Osteocyte (in vitro differentiated cells): Measurements from ENCODE around the gene ST3GAL3. TPM values are rescaled to one million over a fixed set of nuclear protein-coding genes. Genes with fewer than 3 reads are reported as not detected.

Source experiments
- DNase-seq: peaks from one replicate; pipeline ENCODE4 v3.0.0; 2021; ENCODE audit warnings: mixed read lengths; ENCODE audit not compliant: unreplicated experiment; ENCODE audit errors: extremely low spot score
- H3K27ac Mint-ChIP-seq: one replicate; pipeline ENCODE4 v1.8.0; 2021; ENCODE audit warnings: mild to moderate bottlenecking, mixed read lengths; ENCODE audit not compliant: unreplicated experiment
- H3K27me3 Mint-ChIP-seq: one replicate; pipeline ENCODE4 v1.8.0; 2021; ENCODE audit warnings: mixed read lengths; ENCODE audit not compliant: unreplicated experiment
- H3K36me3 Mint-ChIP-seq: one replicate; pipeline ENCODE4 v1.8.0; 2021; ENCODE audit warnings: mixed read lengths; ENCODE audit not compliant: unreplicated experiment
- H3K4me1 Mint-ChIP-seq: one replicate; pipeline ENCODE4 v1.8.0; 2021; ENCODE audit warnings: mixed read lengths; ENCODE audit not compliant: unreplicated experiment
- H3K4me3 Mint-ChIP-seq: one replicate; pipeline ENCODE4 v1.8.0; 2021; ENCODE audit warnings: mild to moderate bottlenecking, moderate library complexity, mixed read lengths; ENCODE audit not compliant: unreplicated experiment
- H3K9me3 Mint-ChIP-seq: one replicate; pipeline ENCODE4 v1.8.0; 2021; ENCODE audit warnings: mixed read lengths; ENCODE audit not compliant: unreplicated experiment
- total RNA-seq: library from RNA; stranded (reverse); gene quantifications from 2 replicates; pipeline ENCODE4 v1.2.1, GENCODE V29; 2021
- TF ChIP-seq, protein P1 (sequence below): fragments of 200-600 bp; sonication (generic); IDR thresholded peaks from 2 replicates; pipeline ENCODE4 v1.5.0; 2021; ENCODE audit warnings: antibody characterized with exemption, mild to moderate bottlenecking, moderate library complexity

Gene ST3GAL3
- total RNA-seq, 1 donor from 2014 or later = 26.4 TPM

- TF ChIP-seq, protein P1, sequence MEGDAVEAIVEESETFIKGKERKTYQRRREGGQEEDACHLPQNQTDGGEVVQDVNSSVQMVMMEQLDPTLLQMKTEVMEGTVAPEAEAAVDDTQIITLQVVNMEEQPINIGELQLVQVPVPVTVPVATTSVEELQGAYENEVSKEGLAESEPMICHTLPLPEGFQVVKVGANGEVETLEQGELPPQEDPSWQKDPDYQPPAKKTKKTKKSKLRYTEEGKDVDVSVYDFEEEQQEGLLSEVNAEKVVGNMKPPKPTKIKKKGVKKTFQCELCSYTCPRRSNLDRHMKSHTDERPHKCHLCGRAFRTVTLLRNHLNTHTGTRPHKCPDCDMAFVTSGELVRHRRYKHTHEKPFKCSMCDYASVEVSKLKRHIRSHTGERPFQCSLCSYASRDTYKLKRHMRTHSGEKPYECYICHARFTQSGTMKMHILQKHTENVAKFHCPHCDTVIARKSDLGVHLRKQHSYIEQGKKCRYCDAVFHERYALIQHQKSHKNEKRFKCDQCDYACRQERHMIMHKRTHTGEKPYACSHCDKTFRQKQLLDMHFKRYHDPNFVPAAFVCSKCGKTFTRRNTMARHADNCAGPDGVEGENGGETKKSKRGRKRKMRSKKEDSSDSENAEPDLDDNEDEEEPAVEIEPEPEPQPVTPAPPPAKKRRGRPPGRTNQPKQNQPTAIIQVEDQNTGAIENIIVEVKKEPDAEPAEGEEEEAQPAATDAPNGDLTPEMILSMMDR = no peak
- Mint-ChIP-seq H3K9me3 (no peaks in the 10 kb centered on the region), H3K27me3 (no peaks in the 10 kb centered on the region), H3K36me3 (peaks cover 4% of the 10 kb centered on the region), H3K4me1 (peaks cover 27% of the 10 kb centered on the region), H3K4me3 (peak overlapping the region; percentile 67), H3K27ac (peak overlapping the region; percentile 54)
- DNase-seq = no peak
Observed at GRCh38 chr1:43932786-43933385, 225.6 kb downstream of the ST3GAL3 start.

DNA sequence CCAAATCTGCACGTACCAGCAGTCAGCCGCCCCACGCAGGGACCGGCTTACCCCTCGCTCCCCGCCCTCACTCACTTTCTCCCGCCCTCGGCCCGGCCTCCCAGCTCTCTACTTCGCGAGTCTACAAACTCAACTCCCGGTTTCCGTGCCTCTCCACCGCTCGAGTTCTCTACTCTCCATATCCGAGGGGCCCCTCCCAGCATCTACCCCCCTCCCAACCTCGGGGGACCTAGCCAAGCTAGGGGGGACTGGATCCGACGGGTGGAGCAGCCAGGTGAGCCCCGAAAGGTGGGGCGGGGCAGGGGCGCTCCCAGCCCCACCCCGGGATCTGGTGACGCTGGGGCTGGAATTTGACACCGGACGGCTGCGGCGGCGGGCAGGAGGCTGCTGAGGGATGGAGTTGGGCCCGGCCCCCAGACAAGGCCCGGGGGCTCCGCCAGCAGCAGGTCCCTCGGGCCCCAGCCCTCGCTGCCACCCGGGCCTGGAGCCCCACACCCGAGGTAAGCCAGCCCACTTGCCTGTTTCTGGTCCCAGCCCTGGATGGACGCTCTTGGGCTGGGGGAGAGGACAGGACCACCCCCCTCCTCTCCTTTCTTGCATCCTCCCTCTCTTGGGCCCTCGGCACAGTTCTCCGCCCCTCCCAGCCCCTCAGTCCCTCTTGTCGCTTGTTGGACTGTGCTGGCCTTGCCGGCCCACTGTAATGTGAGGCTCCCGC lies 226.2 kb downstream of the ST3GAL3 start, which contains the start of gene ARTN:
TSS of gene ARTN (plus strand) at position 416 of the 715 bp plus-strand sequence. CDS start 1,856 bp downstream, outside the sequence.
- TF ChIP-seq, protein P1 = no peak
- no peak for DNase-seq
- Mint-ChIP-seq H3K4me3 (peak within 1 kb of the TSS; percentile 67), H3K9me3 (no peaks in the 10 kb centered on the region), H3K27me3 (no peaks in the 10 kb centered on the region), H3K27ac (peak within 1 kb of the TSS; percentile 54), H3K36me3 (peaks cover 4% of the 10 kb centered on the region), H3K4me1 (peaks cover 27% of the 10 kb centered on the region)

- H3K27ac Mint-ChIP-seq = peak overlapping the region; percentile 41
- TF ChIP-seq, protein P1 = peak; percentile 92
- H3K4me3 Mint-ChIP-seq = peak overlapping the region; percentile 58
- H3K9me3 Mint-ChIP-seq = no peaks in the 10 kb centered on the region
- H3K36me3 Mint-ChIP-seq = peaks cover 4% of the 10 kb centered on the region
- H3K4me1 Mint-ChIP-seq = peaks cover 27% of the 10 kb centered on the region
- DNase-seq = no peak
- H3K27me3 Mint-ChIP-seq = no peaks in the 10 kb centered on the region
Observed at GRCh38 chr1:43934101-43934985, 227.0 kb downstream of the ST3GAL3 start.

GRCh38 chr1:43934986-43935324 lies 227.6 kb downstream of the ST3GAL3 start:
- no peak for DNase-seq
- no peaks in the 10 kb centered on the region for H3K36me3 Mint-ChIP-seq
- H3K4me3 Mint-ChIP-seq = peak overlapping the region; percentile 45
- H3K27me3 Mint-ChIP-seq = peaks cover 3% of the 10 kb centered on the region
- no peaks in the 10 kb centered on the region for H3K9me3 Mint-ChIP-seq
- no peak overlapping the region for H3K27ac Mint-ChIP-seq
- H3K4me1 Mint-ChIP-seq = peaks cover 22% of the 10 kb centered on the region
- TF ChIP-seq, protein P1 = peak; percentile 11
